Measurements from ENCODE around the gene TBC1D22A. TPM values are rescaled to one million over a fixed set of nuclear protein-coding genes. Genes with fewer than 3 reads are reported as not detected.
A peak's percentile ranks its signal among the peaks of the same experiment; 100 is the strongest.

Gene TBC1D22A
- total RNA-seq, 6 experiments from 2014 or later, result 20.4 to 24.1 (median 22.2) TPM

DNA sequence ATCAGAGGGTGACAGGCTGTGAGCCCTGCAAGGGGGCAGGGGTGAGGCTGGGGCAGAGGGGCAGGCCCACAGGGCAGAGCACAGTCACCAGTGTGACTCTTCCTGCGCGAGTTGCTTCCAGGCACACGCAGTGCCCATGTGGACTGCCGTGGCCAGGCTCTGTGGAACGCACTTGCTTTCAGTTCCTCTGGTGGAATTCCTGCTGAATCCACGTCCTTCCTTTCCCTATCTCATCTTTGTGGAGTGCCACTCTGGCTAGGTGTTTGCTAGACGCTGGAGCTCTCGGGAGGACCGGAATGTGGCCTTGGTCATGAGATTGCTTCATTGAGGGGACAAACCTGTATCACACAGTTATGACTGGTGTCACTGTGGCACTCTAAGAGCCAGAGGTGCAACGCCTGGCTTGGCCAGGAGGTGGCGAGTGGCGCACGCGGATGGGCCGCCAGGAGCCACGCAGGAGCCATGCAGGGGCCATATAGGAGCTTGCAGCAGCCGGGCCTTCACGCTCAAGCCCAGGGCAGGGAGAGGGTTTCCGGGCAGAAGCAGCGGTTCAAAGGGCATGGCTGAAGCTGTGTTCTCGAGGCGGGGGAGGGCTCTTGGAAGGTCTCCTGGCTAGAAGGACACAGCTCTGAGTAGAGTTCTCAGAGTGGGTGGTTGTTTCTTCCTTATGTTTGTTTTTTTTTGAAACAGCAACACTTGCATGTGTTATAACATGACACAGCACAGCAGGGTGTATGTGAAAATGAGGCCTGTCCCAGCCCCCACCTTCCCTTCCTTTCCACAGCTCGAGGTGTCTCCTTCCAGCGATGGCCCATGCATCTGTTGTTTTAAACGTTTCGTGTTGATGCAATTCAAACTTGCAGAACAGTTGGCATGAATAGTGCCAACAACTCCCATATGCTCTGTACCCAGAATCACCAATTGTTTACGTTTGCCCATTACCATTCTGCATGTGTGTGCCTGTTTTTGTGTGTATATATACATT, 36.2 kb downstream of the TBC1D22A start:
- peak; percentile 53 for DNase-seq
- no peaks in the 10 kb centered on the region; the same call in 1 of the 2 replicates for H3K27me3 Mint-ChIP-seq (ENCODE audit: insufficient read depth)
- no peaks in the 10 kb centered on the region for H3K9me3 Mint-ChIP-seq
- peaks cover 9% of the 10 kb centered on the region for H3K36me3 Mint-ChIP-seq (ENCODE audit: low read depth)
- TF ChIP-seq, protein P1, sequence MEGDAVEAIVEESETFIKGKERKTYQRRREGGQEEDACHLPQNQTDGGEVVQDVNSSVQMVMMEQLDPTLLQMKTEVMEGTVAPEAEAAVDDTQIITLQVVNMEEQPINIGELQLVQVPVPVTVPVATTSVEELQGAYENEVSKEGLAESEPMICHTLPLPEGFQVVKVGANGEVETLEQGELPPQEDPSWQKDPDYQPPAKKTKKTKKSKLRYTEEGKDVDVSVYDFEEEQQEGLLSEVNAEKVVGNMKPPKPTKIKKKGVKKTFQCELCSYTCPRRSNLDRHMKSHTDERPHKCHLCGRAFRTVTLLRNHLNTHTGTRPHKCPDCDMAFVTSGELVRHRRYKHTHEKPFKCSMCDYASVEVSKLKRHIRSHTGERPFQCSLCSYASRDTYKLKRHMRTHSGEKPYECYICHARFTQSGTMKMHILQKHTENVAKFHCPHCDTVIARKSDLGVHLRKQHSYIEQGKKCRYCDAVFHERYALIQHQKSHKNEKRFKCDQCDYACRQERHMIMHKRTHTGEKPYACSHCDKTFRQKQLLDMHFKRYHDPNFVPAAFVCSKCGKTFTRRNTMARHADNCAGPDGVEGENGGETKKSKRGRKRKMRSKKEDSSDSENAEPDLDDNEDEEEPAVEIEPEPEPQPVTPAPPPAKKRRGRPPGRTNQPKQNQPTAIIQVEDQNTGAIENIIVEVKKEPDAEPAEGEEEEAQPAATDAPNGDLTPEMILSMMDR (IDR thresholded peaks at IDR 0.05), result peak; percentile 95
- H3K4me1 Mint-ChIP-seq (ENCODE audit: low read depth), result peaks cover 8% of the 10 kb centered on the region; the same call in 1 of the 2 replicates
- peak overlapping the region; percentile 15 for H3K27ac Mint-ChIP-seq
- H3K4me3 Mint-ChIP-seq, result no peak overlapping the region

GRCh38 chr22:46799626-46800025, 37.2 kb downstream of the TBC1D22A start:
- Mint-ChIP-seq H3K27me3 (ENCODE audit: insufficient read depth) (no peaks in the 10 kb centered on the region; the same call in 1 of the 2 replicates), H3K9me3 (no peaks in the 10 kb centered on the region), H3K27ac (no peak overlapping the region), H3K4me1 (ENCODE audit: low read depth) (peaks cover 8% of the 10 kb centered on the region; the same call in 1 of the 2 replicates), H3K36me3 (ENCODE audit: low read depth) (peaks cover 9% of the 10 kb centered on the region), H3K4me3 (no peak overlapping the region)
- TF ChIP-seq, protein P1 (IDR thresholded peaks at IDR 0.05), result no peak
- DNase-seq, result no peak

DNA sequence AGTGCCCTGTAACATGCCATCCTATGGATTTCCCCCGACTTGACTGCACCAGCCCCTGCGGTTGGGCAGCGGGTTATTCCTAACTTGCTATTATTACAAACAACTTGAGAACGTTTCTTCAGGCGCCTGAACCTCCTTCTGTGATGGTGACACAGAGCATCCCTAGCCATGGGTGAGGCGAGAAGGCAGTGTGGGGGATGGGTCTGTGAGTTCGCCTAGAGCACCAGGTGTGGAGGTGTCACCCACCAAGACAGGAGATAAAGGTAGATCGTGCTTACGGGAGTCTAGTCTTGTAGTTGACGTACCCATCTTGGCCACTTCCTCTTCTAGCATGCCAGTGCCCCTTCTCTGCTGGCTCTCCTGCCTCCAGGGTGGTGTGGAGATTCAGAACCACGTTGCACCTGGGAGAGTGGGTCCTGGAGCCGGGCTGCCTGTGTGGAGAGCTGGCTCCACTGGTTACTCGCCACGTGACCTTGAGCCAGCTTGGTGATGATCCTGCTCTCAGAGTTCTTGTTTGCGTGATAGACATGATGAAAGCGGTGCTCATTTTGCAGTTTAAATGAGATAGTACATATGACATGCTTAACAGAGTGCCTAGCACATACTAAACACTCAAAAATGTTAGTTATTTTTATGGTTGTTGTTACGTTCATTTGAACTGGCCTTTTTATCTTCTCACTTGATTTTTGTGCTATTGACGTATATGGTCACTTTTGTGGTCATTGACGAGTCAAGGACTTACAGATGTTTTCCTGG, 37.8 kb downstream of the TBC1D22A start:
- Mint-ChIP-seq H3K4me3 (no peak overlapping the region), H3K4me1 (ENCODE audit: low read depth) (peaks cover 8% of the 10 kb centered on the region; the same call in 1 of the 2 replicates), H3K27me3 (ENCODE audit: insufficient read depth) (no peaks in the 10 kb centered on the region; the same call in 1 of the 2 replicates), H3K9me3 (no peaks in the 10 kb centered on the region), H3K36me3 (ENCODE audit: low read depth) (peaks cover 9% of the 10 kb centered on the region), H3K27ac (no peak overlapping the region)
- TF ChIP-seq, protein P1 (IDR thresholded peaks at IDR 0.05), result no peak
- no peak for DNase-seq

GRCh38 chr22:46801331-46801811, 38.9 kb downstream of the TBC1D22A start:
- H3K9me3 Mint-ChIP-seq, result no peaks in the 10 kb centered on the region
- H3K27me3 Mint-ChIP-seq (ENCODE audit: insufficient read depth), result no peaks in the 10 kb centered on the region; the same call in 1 of the 2 replicates
- H3K27ac Mint-ChIP-seq, result no peak overlapping the region
- no peak for DNase-seq
- H3K36me3 Mint-ChIP-seq (ENCODE audit: low read depth), result peaks cover 9% of the 10 kb centered on the region
- no peak overlapping the region for H3K4me3 Mint-ChIP-seq
- TF ChIP-seq, protein P1 (IDR thresholded peaks at IDR 0.05), result no peak
- H3K4me1 Mint-ChIP-seq (ENCODE audit: low read depth), result peaks cover 8% of the 10 kb centered on the region; the same call in 1 of the 2 replicates

DNA sequence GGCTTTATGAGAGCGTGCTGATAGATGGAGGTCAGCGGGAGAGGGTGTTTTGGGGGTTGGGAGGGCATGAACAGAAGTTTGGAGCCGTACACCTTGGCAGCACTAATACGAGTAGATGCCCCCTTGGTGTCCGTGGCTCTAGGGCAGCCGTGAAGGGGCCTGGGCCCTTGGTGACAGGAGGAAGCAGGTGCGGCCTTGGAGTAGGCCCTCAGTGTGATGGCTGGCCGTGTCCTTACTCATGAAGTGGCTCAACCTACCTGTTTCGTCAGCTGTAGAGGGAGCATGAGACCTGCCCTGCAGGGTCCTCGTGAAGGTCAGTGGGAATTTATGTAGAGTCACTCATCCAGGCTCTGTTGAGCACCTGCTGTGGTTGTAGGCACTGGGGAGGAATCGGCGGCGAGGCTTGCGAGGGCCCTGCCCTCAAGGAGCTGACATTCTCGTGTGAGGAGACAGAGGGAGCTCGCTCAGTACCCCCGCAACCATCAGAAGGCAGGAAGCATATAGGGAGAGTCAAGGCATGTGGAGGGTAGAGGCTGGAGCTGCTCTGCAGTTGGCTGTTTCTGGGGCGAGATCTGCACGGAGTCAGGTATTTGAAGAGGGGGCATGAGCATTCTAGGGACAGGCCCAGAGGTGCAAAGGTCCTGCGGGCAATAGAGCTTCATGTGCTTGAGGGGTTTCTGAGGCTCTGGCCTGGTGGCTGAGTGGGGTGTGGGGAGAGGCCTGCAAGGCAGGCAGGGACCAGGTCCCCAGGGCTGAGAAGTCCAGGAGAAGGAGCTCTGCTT, 39.6 kb downstream of the TBC1D22A start:
- H3K4me3 Mint-ChIP-seq, result no peak overlapping the region
- peaks cover 15% of the 10 kb centered on the region for H3K36me3 Mint-ChIP-seq (ENCODE audit: low read depth)
- no peak overlapping the region for H3K27ac Mint-ChIP-seq
- H3K9me3 Mint-ChIP-seq, result no peaks in the 10 kb centered on the region
- H3K4me1 Mint-ChIP-seq (ENCODE audit: low read depth), result peaks cover 8% of the 10 kb centered on the region; the same call in 1 of the 2 replicates
- TF ChIP-seq, protein P1 (IDR thresholded peaks at IDR 0.05), result no peak
- H3K27me3 Mint-ChIP-seq (ENCODE audit: insufficient read depth), result no peaks in the 10 kb centered on the region; the same call in 1 of the 2 replicates
- no peak for DNase-seq

All from HFFc6 (cell line).